Measurements from ENCODE around the gene AOPEP. TPM values are rescaled to one million over a fixed set of nuclear protein-coding genes. Genes with fewer than 3 reads are reported as not detected.

The AOPEP gene
- total RNA-seq, 1 donor from 2014 or later = 48.0 TPM

DNA sequence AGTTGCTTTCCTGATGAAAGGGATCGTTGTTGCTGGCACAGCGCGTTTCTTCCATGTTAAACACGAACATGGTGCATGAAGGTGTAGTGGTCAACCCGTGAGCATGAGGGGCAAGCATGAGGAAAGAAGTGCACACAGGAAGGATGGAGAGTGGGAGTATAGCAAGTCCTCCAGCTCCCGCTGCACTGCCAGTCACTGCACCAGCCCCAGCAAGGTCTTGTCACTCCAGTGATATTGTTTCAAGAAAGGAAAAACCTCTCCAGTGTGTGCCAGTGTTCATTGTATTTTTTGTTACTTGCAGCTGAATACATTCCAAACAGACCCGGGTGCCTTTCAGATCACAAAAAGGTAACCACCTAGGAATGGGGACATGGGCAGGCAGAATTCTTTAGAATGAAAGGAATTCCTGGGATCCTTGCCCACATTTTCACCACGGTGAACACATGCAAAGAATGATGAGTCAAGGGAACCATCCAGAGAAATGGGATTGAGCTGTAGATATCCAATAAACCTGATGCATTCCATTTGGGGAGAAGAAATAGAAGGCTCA, 186.3 kb downstream of the AOPEP start:
- no peak overlapping the region for H3K9ac ChIP-seq (ENCODE audit: low read depth in 1 of 3, low read length in 3 of 3)
- peak overlapping the region; percentile 29 for H3K27ac ChIP-seq (ENCODE audit: low read depth, low read length)
- H3K36me3 ChIP-seq (ENCODE audit: control insufficient read depth in 3 of 3, insufficient read depth in 3 of 3, low read length in 3 of 3) = no peaks in the 10 kb centered on the region

DNA sequence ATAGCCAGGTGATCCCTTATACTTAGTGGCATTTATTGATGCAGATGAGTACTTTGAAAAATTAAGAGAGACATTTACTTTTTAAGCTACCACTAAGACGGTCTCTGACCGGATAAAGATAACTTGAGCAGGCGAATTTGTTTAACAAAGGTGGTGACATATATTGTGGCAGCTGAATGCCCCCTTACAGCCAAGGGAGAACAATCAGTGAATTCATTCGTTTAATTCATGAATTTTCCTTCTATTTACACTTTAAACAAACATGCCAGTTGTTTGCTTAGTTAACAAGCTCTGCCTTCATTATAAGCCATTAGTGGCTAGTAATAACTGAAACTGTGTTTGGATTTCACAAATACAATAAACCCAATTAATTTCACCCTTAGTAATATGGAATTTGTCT, 187.1 kb downstream of the AOPEP start:
- H3K9me3 ChIP-seq (ENCODE audit: control insufficient read depth in 3 of 3, low read length in 3 of 3) = no peaks in the 10 kb centered on the region
- H3K4me1 ChIP-seq (ENCODE audit: control insufficient read depth in 3 of 3, insufficient read depth in 3 of 3, low read length in 3 of 3) = peaks cover 5 to 34% (median 22%) of the 10 kb centered on the region in 3 donors
- H3K9ac ChIP-seq (ENCODE audit: low read depth in 1 of 3, low read length in 3 of 3) = no peak overlapping the region
- H3K36me3 ChIP-seq (ENCODE audit: control insufficient read depth in 3 of 3, insufficient read depth in 3 of 3, low read length in 3 of 3) = no peaks in the 10 kb centered on the region
- no peak overlapping the region for H3K4me3 ChIP-seq (ENCODE audit: low read length in 3 of 3)
- H3K27ac ChIP-seq (ENCODE audit: low read depth, low read length) = peak overlapping the region; percentile 29
- no peaks in the 10 kb centered on the region for H3K27me3 ChIP-seq (ENCODE audit: control insufficient read depth in 3 of 3, insufficient read depth in 3 of 3, low read length in 3 of 3)

More for the DNA sequence above, 186.3 kb downstream of the AOPEP start:
- no peaks in the 10 kb centered on the region for H3K27me3 ChIP-seq (ENCODE audit: control insufficient read depth in 3 of 3, insufficient read depth in 3 of 3, low read length in 3 of 3)
- no peaks in the 10 kb centered on the region for H3K9me3 ChIP-seq (ENCODE audit: control insufficient read depth in 3 of 3, low read length in 3 of 3)
- no peak overlapping the region for H3K4me3 ChIP-seq (ENCODE audit: low read length in 3 of 3)
- peaks cover 10 to 42% (median 29%) of the 10 kb centered on the region in 3 donors for H3K4me1 ChIP-seq (ENCODE audit: control insufficient read depth in 3 of 3, insufficient read depth in 3 of 3, low read length in 3 of 3)

DNA sequence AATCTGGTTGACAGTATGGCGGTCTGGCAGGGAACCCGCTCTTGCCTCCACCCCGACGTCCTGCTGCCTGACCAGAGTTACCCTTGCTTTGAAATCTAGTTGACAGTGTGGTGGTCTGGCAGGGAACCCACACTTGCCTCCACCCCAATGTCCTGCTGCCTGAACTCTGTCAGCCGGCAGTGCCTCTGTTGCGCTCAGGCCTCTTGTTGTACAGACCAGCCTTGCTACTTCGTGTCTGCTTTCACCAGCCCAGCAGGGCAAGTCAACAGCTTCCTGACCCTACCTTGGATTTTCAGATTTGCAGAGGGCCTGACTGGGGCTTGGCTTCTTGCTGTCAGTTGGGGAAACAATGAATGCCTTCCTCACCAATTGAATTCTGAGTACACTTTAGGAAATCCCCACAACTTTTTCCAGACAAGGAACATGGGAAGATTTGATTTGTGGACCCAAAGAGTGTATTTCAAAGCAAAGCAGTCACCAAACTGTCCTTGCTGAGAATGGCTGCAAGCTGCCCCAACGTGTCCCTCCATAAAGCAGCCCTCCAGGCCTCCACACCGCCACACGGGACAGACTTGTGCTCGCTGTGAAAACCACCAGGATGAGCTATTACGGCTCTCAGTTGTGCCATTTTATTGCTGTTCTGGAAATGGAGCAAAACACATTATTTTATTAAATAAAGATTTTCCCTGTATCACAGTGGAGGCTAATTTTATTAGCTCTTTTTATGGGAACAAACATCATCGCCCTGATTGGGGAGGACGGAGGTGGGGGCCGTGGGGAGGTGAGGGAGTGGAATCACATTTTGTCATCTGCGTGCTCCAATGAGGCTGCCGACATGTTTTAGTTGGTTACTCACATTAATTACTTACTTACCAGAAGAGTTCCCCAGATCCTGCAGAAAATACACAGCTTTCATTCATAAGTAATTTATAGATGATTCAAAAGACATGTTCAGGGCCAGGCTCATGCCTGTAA, 189.3 kb downstream of the AOPEP start:
- no peak overlapping the region for H3K9ac ChIP-seq (ENCODE audit: low read depth in 1 of 3, low read length in 3 of 3)
- no peaks in the 10 kb centered on the region for H3K9me3 ChIP-seq (ENCODE audit: control insufficient read depth in 3 of 3, low read length in 3 of 3)
- H3K27ac ChIP-seq (ENCODE audit: low read depth, low read length) = no peak overlapping the region
- H3K4me1 ChIP-seq (ENCODE audit: control insufficient read depth in 3 of 3, insufficient read depth in 3 of 3, low read length in 3 of 3) = peaks cover 4 to 32% (median 21%) of the 10 kb centered on the region in 3 donors
- no peak overlapping the region for H3K4me3 ChIP-seq (ENCODE audit: low read length in 3 of 3)
- H3K36me3 ChIP-seq (ENCODE audit: control insufficient read depth in 3 of 3, insufficient read depth in 3 of 3, low read length in 3 of 3) = no peaks in the 10 kb centered on the region
- H3K27me3 ChIP-seq (ENCODE audit: control insufficient read depth in 3 of 3, insufficient read depth in 3 of 3, low read length in 3 of 3) = no peaks in the 10 kb centered on the region

DNA sequence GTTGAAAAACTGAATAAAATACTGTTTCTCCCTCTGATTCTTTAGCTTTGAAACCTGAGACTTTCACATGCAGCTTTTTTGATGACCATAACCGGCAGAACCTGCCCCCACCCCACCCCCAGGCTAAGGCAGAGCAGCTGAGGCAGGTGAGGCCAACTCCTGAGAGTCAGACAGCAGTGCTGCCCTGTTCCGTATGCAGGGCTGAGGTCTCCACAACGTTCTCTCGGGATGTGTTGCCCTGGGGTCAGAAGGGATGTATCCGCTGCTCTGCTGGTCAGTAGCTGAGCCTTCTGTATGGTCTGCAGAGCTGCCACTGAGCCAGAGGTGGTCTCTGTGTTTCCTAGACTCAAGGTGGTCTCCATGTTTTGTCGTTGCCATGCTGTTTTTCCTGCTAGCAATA, 190.5 kb downstream of the AOPEP start:
- Histone ChIP-seq H3K27me3 (ENCODE audit: control insufficient read depth in 3 of 3, insufficient read depth in 3 of 3, low read length in 3 of 3) (no peaks in the 10 kb centered on the region), H3K9me3 (ENCODE audit: control insufficient read depth in 3 of 3, low read length in 3 of 3) (no peaks in the 10 kb centered on the region), H3K36me3 (ENCODE audit: control insufficient read depth in 3 of 3, insufficient read depth in 3 of 3, low read length in 3 of 3) (no peaks in the 10 kb centered on the region), H3K4me3 (ENCODE audit: low read length in 3 of 3) (no peak overlapping the region), H3K9ac (ENCODE audit: low read depth in 1 of 3, low read length in 3 of 3) (no peak overlapping the region), H3K4me1 (ENCODE audit: control insufficient read depth in 3 of 3, insufficient read depth in 3 of 3, low read length in 3 of 3) (peaks cover 15 to 40% (median 25%) of the 10 kb centered on the region in 3 donors), H3K27ac (ENCODE audit: low read depth, low read length) (no peak overlapping the region)

DNA sequence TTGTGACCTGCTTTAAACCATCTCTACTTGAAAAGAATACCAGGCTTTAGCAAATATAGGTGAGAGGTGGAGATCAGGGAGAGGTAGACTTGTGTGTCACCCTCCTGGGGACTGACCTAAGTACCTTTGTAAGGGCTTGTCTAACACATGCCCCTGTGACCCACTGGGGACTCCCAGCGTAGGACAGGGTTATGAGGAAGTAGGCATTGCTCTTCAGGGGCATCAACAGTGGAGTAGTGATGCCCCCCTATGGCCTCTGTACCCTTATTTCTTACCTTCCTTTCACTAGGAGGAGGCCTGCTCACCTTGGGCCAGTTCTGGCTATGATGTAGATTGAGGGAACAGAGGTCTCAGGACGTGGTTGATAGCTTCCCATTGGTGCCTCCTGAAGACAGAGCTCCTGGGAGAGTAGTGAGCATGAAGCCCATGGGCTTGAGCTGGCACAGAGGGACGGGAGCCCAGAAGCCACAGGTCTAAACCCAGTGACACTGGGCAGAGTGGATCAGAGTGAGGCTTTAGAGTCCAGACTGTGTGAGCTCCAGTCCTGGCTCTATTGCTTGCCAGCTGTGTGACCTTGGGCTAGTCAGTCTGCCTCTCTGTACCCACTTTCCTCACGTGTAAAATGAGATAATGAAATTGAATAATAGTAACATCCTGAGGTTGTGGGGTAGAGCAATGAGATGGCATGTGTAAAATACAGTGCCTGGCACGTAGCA, 191.7 kb downstream of the AOPEP start:
- no peaks in the 10 kb centered on the region for H3K36me3 ChIP-seq (ENCODE audit: control insufficient read depth in 3 of 3, insufficient read depth in 3 of 3, low read length in 3 of 3)
- H3K27me3 ChIP-seq (ENCODE audit: control insufficient read depth in 3 of 3, insufficient read depth in 3 of 3, low read length in 3 of 3) = no peaks in the 10 kb centered on the region
- peaks cover 27 to 44% (median 33%) of the 10 kb centered on the region in 3 donors for H3K4me1 ChIP-seq (ENCODE audit: control insufficient read depth in 3 of 3, insufficient read depth in 3 of 3, low read length in 3 of 3)
- no peak overlapping the region for H3K4me3 ChIP-seq (ENCODE audit: low read length in 3 of 3)
- H3K9ac ChIP-seq (ENCODE audit: low read depth in 1 of 3, low read length in 3 of 3) = no peak overlapping the region
- H3K27ac ChIP-seq (ENCODE audit: low read depth, low read length) = no peak overlapping the region
- no peaks in the 10 kb centered on the region for H3K9me3 ChIP-seq (ENCODE audit: control insufficient read depth in 3 of 3, low read length in 3 of 3)

DNA sequence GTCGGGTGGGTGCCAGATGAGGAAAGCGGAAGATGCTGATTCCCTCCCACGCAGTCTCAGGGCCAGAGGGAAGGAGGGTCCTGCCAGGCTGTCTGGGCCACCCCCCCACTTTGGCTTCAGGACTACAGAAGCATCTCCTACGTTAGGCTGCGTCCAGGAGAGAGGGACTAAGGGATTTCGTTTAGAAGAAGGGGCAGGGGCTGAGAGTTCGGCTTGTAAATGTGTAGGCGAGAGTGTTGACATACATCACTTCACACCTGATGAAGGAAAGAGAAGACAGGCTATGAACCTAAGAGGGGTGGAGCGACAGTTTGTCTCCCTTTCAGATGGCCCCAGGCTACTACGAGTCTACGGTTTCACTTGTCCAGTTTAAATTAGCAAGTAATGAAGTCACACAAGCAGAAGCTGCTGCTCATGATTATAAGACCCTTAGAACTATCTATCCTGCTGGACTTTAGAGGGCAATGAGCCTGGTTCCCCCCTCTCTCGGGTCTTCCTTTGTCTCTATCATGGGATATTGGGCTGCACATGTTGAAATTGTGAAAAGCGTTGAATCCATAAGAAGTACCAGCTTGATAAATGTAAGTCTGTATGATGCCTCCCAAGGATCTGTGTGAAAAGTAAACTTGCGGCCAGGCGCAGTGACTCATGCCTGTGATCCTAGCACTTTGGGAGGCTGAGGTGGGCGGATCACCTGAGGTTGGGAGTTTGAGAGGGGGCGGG, 193.0 kb downstream of the AOPEP start:
- H3K27me3 ChIP-seq (ENCODE audit: control insufficient read depth in 3 of 3, insufficient read depth in 3 of 3, low read length in 3 of 3) = no peaks in the 10 kb centered on the region
- H3K4me1 ChIP-seq (ENCODE audit: control insufficient read depth in 3 of 3, insufficient read depth in 3 of 3, low read length in 3 of 3) = peaks cover 27 to 34% (median 30%) of the 10 kb centered on the region in 3 donors
- H3K9ac ChIP-seq (ENCODE audit: low read depth in 1 of 3, low read length in 3 of 3) = peak overlapping the region in 1 of 3 donors; percentile 25
- no peaks in the 10 kb centered on the region for H3K36me3 ChIP-seq (ENCODE audit: control insufficient read depth in 3 of 3, insufficient read depth in 3 of 3, low read length in 3 of 3)
- no peak overlapping the region for H3K4me3 ChIP-seq (ENCODE audit: low read length in 3 of 3)
- peak overlapping the region; percentile 6 for H3K27ac ChIP-seq (ENCODE audit: low read depth, low read length)
- H3K9me3 ChIP-seq (ENCODE audit: control insufficient read depth in 3 of 3, low read length in 3 of 3) = no peaks in the 10 kb centered on the region

DNA sequence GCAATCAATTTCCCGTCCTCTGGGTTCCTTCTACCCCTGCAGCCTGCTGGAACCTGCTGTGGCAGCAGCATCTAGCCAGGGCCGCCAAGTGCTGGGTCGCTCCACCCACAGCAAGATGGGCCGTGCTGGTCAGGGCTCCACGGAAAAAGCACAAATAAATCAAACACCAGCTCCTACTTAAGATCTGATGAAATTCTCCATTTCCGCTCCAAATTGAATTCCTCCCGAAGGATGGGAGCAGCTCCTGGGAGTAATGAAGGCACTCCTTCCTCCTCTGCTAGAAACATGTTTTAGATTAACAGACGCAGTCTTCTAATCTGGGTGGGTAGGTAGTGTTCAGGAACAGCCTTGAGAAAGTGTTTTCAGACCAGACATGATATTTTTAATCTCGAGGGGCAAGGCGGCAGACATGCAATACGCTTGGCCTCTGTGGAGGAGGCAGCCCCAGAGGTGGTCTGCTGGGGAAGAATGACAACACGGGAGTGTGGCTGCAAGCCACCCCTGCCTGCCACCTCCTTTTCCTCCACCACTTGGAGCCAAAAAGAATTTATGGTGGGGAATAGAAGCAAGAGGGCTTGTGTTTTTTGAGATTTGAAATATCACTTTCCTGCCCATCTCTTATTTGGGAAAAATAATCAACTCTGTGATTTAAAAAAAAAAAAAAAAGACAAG, 194.1 kb downstream of the AOPEP start:
- Histone ChIP-seq H3K9ac (ENCODE audit: low read depth in 1 of 3, low read length in 3 of 3) (peak overlapping the region in 2 of 3 donors; percentile 12 to 50), H3K4me3 (ENCODE audit: low read length in 3 of 3) (no peak overlapping the region), H3K4me1 (ENCODE audit: control insufficient read depth in 3 of 3, insufficient read depth in 3 of 3, low read length in 3 of 3) (peaks cover 26 to 32% (median 30%) of the 10 kb centered on the region in 3 donors), H3K36me3 (ENCODE audit: control insufficient read depth in 3 of 3, insufficient read depth in 3 of 3, low read length in 3 of 3) (no peaks in the 10 kb centered on the region), H3K27ac (ENCODE audit: low read depth, low read length) (peak overlapping the region; percentile 65), H3K27me3 (ENCODE audit: control insufficient read depth in 3 of 3, insufficient read depth in 3 of 3, low read length in 3 of 3) (no peaks in the 10 kb centered on the region), H3K9me3 (ENCODE audit: control insufficient read depth in 3 of 3, low read length in 3 of 3) (no peaks in the 10 kb centered on the region)

DNA sequence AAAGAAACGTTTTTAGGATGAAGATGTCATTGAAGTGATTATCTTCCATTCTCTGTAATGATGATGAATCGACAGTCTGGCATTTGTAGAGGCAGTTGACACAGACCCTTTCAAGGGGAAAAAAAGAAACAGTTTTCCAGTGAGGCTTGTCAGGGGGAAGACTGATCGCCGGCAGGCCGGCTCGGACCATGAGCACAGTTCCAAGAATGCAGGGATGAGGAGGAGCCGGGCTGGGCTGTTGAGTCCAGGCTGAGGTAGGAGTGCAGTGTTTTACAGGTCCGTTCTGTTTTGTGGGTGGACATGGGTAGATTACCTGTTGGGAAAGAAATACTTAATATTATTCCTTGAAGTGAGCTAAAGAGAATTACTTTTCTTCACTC, 194.6 kb downstream of the AOPEP start:
- Histone ChIP-seq H3K27me3 (ENCODE audit: control insufficient read depth in 3 of 3, insufficient read depth in 3 of 3, low read length in 3 of 3) (no peaks in the 10 kb centered on the region), H3K4me3 (ENCODE audit: low read length in 3 of 3) (no peak overlapping the region), H3K4me1 (ENCODE audit: control insufficient read depth in 3 of 3, insufficient read depth in 3 of 3, low read length in 3 of 3) (peaks cover 26 to 32% (median 30%) of the 10 kb centered on the region in 3 donors), H3K27ac (ENCODE audit: low read depth, low read length) (peak overlapping the region; percentile 65), H3K36me3 (ENCODE audit: control insufficient read depth in 3 of 3, insufficient read depth in 3 of 3, low read length in 3 of 3) (no peaks in the 10 kb centered on the region), H3K9me3 (ENCODE audit: control insufficient read depth in 3 of 3, low read length in 3 of 3) (no peaks in the 10 kb centered on the region), H3K9ac (ENCODE audit: low read depth in 1 of 3, low read length in 3 of 3) (peak overlapping the region in 2 of 3 donors; percentile 38 to 50)

DNA sequence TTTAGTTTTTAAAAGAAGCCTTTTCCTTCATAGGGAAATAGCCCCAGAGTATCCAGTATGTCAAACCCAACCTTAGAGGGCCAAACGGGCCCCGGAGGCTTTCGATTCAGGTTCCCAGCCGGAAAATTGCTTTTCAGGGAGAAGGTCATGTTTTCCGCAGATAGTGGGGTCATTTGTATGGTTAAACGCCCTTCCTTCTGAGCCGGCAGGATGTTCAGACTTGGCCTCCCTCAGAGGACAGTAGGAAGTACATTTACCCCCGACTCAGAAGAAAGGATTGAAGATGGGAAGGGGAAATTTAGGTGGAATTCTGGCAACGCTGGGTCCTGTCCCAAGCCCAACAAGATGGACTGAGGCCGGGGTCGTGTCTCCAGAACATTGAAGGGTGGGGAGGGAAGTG, 195.2 kb downstream of the AOPEP start:
- Histone ChIP-seq H3K9me3 (ENCODE audit: control insufficient read depth in 3 of 3, low read length in 3 of 3) (no peaks in the 10 kb centered on the region), H3K36me3 (ENCODE audit: control insufficient read depth in 3 of 3, insufficient read depth in 3 of 3, low read length in 3 of 3) (no peaks in the 10 kb centered on the region), H3K27me3 (ENCODE audit: control insufficient read depth in 3 of 3, insufficient read depth in 3 of 3, low read length in 3 of 3) (no peaks in the 10 kb centered on the region), H3K4me1 (ENCODE audit: control insufficient read depth in 3 of 3, insufficient read depth in 3 of 3, low read length in 3 of 3) (peaks cover 26 to 32% (median 30%) of the 10 kb centered on the region in 3 donors), H3K9ac (ENCODE audit: low read depth in 1 of 3, low read length in 3 of 3) (peak overlapping the region in 2 of 3 donors; percentile 38 to 62), H3K4me3 (ENCODE audit: low read length in 3 of 3) (peak overlapping the region in 1 of 3 donors; percentile 6), H3K27ac (ENCODE audit: low read depth, low read length) (peak overlapping the region; percentile 65)
